ENCODE results near the gene DUSP15. TPM values are rescaled to one million over a fixed set of nuclear protein-coding genes. Genes with fewer than 3 reads are reported as not detected.

The DUSP15 gene
- total and polyA plus RNA-seq, 9 of the 15 experiments (the other 6 are each of a cell fraction or from before 2014, with no cell fraction given): 0.34 TPM; not detected in 8

DNA sequence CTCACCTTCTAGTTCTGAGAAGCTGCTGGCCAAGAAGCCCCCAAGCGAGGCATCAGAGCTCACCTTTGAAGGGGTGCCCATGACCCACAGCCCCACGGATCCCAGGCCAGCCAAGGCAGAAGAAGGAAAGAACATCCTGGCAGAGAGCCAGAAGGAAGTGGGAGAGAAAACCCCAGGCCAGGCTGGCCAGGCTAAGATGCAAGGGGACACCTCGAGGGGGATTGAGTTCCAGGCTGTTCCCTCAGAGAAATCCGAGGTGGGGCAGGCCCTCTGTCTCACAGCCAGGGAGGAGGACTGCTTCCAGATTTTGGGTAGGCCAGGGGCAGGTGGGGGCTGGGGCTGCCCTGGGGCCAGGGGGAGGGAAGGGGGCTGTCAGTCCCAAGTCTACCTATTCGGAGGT lies 48.9 kb downstream of the DUSP15 start:
- ATAC-seq (no peak), DNase-seq (ENCODE audit: extremely low read depth in 1 of 4, low spot score in 3 of 4) (no peak), FAIRE-seq (no peak)
- BruUV-seq (replicated peaks): no TSS peak
- H3K4me3 ChIP-seq: no peak overlapping the region
- peak overlapping the region in 1 of 2 experiments; percentile 53; a peak in 1 of 4 replicates for H3K9ac ChIP-seq (ENCODE audit: insufficient read depth in 1 of 2, low read depth in 2 of 2, low read length in 2 of 2)
- H3K36me3 ChIP-seq (ENCODE audit: control insufficient read depth, insufficient read depth, low read length): no peaks in the 10 kb centered on the region
- TF ChIP-seq NFIC (IDR thresholded peaks at IDR 0.05) (peak; percentile 86), KAT8 (IDR thresholded peaks at IDR 0.05; ENCODE audit: low read depth) (no peak)
- H3K4me1 ChIP-seq (replicated peaks in 1 of 2; ENCODE audit: control insufficient read depth in 2 of 2, insufficient read depth in 2 of 2, low read length in 2 of 2): peaks cover 0 to 10% of the 10 kb centered on the region in 2 experiments; a peak in 3 of 5 replicates
- intact Hi-C loops (cut with micrococcal nuclease): loop anchor here (10.0 kb wide), 2 partner anchors 213 to 833 kb away; no protein-coding TSS in a partner anchor
- no peaks in the 10 kb centered on the region for H3K9me1 ChIP-seq (ENCODE audit: control insufficient read depth, insufficient read depth, low read length)
- no peak overlapping the region for H3K4me2 ChIP-seq (ENCODE audit: insufficient read depth, low read length)
- H3K79me2 ChIP-seq (ENCODE audit: control insufficient read depth, insufficient read depth, low read length): no peaks in the 10 kb centered on the region
- no peak overlapping the region for H2AFZ ChIP-seq (ENCODE audit: low read depth, low read length)
- ChIA-PET POLR2A (interaction anchor here (0.7 kb wide), 1 partner anchor 10 kb away, joined by 3 read pairs; no protein-coding TSS in a partner anchor), CTCF (ENCODE audit: low intra/inter-chr PET ratio) (no interaction called here)
- WGBS (ENCODE audit: insufficient coverage, low coverage, missing lambda C conversion rate): 3% methylated on average over 4 of the region's 5 CpGs
- H3K27me3 ChIP-seq (ENCODE audit: control insufficient read depth in 2 of 2, insufficient read depth in 2 of 2, low read length in 2 of 2): peaks cover 11% of the 10 kb centered on the region in 2 experiments; a peak in 3 of 5 replicates
- peaks cover 6% of the 10 kb centered on the region for H4K20me1 ChIP-seq (replicated peaks; ENCODE audit: control insufficient read depth, insufficient read depth, low read length)
- H3K27ac ChIP-seq (ENCODE audit: extremely low read depth, low read depth, low read length): no peak overlapping the region
- H3K9me3 ChIP-seq (replicated peaks; ENCODE audit: control insufficient read depth, insufficient read depth, low read depth, low read length): no peaks in the 10 kb centered on the region
- in situ Hi-C loops (cut with MboI): no loop called here

DNA sequence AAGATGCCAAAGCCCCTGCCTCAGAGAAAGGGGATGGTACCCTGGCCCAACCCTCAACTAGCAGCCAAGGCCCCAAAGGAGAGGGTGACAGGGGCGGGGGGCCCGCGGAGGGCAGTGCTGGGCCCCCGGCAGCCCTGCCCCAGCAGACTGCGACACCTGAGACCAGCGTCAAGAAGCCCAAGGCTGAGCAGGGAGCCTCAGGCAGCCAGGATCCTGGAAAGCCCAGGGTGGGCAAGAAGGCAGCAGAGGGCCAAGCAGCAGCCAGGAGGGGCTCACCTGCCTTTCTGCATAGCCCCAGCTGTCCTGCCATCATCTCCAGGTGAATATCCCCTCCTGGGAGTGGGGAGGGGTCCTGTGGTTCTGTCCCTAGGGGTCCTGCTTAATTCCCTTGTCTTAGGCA lies 50.1 kb downstream of the DUSP15 start:
- intact Hi-C loops (cut with micrococcal nuclease) (loop anchor here (10.0 kb wide), 2 partner anchors 215 to 835 kb away; no protein-coding TSS in a partner anchor), in situ Hi-C loops (cut with MboI) (no loop called here)
- peaks cover 5% of the 10 kb centered on the region for H4K20me1 ChIP-seq (replicated peaks; ENCODE audit: control insufficient read depth, insufficient read depth, low read length)
- no peaks in the 10 kb centered on the region for H3K79me2 ChIP-seq (ENCODE audit: control insufficient read depth, insufficient read depth, low read length)
- CTCF ChIA-PET (ENCODE audit: low intra/inter-chr PET ratio): no interaction called here
- FAIRE-seq (no peak), ATAC-seq (no peak), DNase-seq (ENCODE audit: extremely low read depth in 1 of 4, low spot score in 3 of 4) (no peak)
- H3K4me3 ChIP-seq: no peak overlapping the region
- POLR2A ChIA-PET: no interaction called here
- H3K4me1 ChIP-seq (replicated peaks in 1 of 2; ENCODE audit: control insufficient read depth in 2 of 2, insufficient read depth in 2 of 2, low read length in 2 of 2): peaks cover 0 to 10% of the 10 kb centered on the region in 2 experiments; a peak in 3 of 5 replicates
- H3K4me2 ChIP-seq (ENCODE audit: insufficient read depth, low read length): no peak overlapping the region
- no TSS peak for BruUV-seq (replicated peaks)
- no peak overlapping the region for H3K9ac ChIP-seq (ENCODE audit: insufficient read depth in 1 of 2, low read depth in 2 of 2, low read length in 2 of 2)
- H3K36me3 ChIP-seq (ENCODE audit: control insufficient read depth, insufficient read depth, low read length): no peaks in the 10 kb centered on the region
- H2AFZ ChIP-seq (ENCODE audit: low read depth, low read length): no peak overlapping the region
- H3K27ac ChIP-seq (ENCODE audit: extremely low read depth, low read depth, low read length): no peak overlapping the region
- H3K27me3 ChIP-seq (ENCODE audit: control insufficient read depth in 2 of 2, insufficient read depth in 2 of 2, low read length in 2 of 2): peaks cover 4 to 5% of the 10 kb centered on the region in 2 experiments; a peak in 2 of 5 replicates
- no peaks in the 10 kb centered on the region for H3K9me1 ChIP-seq (ENCODE audit: control insufficient read depth, insufficient read depth, low read length)
- H3K9me3 ChIP-seq (replicated peaks; ENCODE audit: control insufficient read depth, insufficient read depth, low read depth, low read length): no peaks in the 10 kb centered on the region
- WGBS (ENCODE audit: insufficient coverage, low coverage, missing lambda C conversion rate): 0% methylated on average over 2 of the region's 6 CpGs
- TF ChIP-seq, protein P1, sequence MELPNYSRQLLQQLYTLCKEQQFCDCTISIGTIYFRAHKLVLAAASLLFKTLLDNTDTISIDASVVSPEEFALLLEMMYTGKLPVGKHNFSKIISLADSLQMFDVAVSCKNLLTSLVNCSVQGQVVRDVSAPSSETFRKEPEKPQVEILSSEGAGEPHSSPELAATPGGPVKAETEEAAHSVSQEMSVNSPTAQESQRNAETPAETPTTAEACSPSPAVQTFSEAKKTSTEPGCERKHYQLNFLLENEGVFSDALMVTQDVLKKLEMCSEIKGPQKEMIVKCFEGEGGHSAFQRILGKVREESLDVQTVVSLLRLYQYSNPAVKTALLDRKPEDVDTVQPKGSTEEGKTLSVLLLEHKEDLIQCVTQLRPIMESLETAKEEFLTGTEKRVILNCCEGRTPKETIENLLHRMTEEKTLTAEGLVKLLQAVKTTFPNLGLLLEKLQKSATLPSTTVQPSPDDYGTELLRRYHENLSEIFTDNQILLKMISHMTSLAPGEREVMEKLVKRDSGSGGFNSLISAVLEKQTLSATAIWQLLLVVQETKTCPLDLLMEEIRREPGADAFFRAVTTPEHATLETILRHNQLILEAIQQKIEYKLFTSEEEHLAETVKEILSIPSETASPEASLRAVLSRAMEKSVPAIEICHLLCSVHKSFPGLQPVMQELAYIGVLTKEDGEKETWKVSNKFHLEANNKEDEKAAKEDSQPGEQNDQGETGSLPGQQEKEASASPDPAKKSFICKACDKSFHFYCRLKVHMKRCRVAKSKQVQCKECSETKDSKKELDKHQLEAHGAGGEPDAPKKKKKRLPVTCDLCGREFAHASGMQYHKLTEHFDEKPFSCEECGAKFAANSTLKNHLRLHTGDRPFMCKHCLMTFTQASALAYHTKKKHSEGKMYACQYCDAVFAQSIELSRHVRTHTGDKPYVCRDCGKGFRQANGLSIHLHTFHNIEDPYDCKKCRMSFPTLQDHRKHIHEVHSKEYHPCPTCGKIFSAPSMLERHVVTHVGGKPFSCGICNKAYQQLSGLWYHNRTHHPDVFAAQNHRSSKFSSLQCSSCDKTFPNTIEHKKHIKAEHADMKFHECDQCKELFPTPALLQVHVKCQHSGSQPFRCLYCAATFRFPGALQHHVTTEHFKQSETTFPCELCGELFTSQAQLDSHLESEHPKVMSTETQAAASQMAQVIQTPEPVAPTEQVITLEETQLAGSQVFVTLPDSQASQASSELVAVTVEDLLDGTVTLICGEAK (IDR thresholded peaks at IDR 0.05): no peak
- TF ChIP-seq, protein P1 (CRISPR knock-in tag; IDR thresholded peaks at IDR 0.05): no peak
- TF ChIP-seq NCOA1 (IDR thresholded peaks at IDR 0.05; ENCODE audit: low read depth): no peak
- peak; percentile 29; the same call in 1 of the 2 replicates for TF ChIP-seq POLR2G (IDR thresholded peaks at IDR 0.05; ENCODE audit: low read depth, low read length)
